PFSK-1 (cell line): ENCODE measurements around the gene NEURL1B.

Source experiments
- POLR2AphosphoS5 ChIP-seq: IDR thresholded peaks from 2 replicates; pipeline ENCODE4 v1.6.1; 2012; ENCODE audit warnings: low read depth, mild to moderate bottlenecking, control low read depth, low read length, moderate library complexity
- SIN3A ChIP-seq: IDR thresholded peaks from 2 replicates; pipeline ENCODE4 v1.6.1; 2012; ENCODE audit warnings: mild to moderate bottlenecking, low read length, moderate library complexity, borderline replicate concordance; ENCODE audit not compliant: insufficient read depth

Gene NEURL1B

DNA sequence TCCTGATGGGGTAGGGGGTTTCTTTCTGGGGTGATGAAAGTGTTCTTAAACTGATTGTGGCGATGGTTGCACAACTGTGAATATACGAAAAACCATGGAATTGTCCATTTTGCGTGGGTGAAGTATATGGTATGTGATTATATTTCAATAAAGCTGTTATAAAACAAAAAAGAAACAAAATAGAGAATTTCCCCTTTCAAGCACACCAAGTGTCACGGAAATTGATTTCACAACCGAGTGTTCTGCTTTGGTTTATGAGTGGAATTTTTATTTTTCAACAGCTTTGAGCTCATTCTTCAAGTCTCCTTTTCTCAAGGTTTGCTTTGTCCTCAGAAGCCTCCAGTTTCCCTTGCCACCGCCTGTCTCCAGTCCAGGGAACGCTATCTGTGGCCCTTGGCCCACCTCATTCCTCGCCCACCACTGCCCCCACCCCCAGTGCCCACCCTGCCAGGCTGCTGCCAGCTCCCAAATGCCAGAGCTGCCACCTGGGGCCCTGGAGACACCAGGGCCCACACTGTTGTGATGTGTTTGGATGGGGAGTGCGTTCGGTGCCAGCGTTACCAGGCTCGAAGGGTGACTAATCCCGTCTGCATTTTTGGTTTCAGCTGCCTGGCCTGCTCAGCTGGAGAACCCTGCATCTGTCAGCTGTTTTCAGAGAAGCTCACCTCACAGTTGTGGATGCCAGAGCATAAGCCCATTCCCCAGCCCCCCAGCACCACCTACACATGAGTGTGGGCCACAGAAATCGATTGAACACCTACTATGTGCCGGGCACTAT lies 99.6 kb downstream of the NEURL1B start:
- TF ChIP-seq SIN3A (no peak), POLR2AphosphoS5 (no peak)
